ENCODE results near the gene TRPV2.
A peak's percentile ranks its signal among the peaks of the same experiment; 100 is the strongest.

The TRPV2 gene

DNA sequence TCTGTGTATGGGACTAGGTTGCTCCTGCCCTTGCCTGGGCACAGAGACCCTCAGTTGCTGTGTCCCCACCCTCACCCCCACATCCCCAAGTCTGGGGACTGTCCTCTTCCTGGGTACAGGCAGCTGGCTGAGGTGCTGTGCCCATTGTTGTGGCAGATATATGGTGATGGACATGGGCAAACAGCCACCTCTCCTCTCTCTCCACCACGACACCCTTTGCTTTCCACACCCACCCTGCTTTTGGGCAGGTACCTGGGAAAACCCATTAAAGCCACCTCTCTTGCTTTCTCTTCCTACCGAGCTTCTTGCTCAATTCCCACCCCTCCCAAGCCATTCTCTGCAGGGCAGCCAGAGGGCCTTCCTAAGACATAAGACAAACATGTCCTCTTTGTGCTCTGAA is 21.7 kb downstream of the TRPV2 start:
- Histone ChIP-seq H3K23ac (ENCODE audit: low read depth, low read length, poor library complexity) (no peak overlapping the region), H3K4ac (ENCODE audit: low read length) (no peak overlapping the region)
- no CpG with 5 or more reads among the region's 2 CpGs for WGBS, 2 donors (ENCODE audit: extremely low coverage in 2 of 2, insufficient read length in 2 of 2, insufficient replicate concordance in 1 of 2)

DNA sequence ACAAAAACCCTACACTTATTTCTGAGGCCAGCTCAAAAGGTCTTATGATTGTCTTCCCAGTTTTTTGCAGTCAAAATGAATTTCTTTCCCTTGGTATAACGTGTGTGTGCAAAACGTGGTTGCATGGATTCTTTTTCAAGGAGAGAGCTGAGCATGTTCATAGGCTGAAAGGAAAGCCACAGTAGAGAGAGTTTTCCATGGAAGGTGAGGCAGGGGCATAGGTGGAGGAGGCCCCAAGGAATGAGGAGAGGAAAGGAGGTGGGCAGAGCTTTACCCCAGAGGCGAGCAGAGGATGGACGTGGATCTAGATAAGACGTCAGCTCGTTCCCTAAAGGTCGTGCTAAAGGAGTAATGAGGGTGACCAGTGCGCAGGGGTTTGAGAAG is 22.8 kb downstream of the TRPV2 start:
- Histone ChIP-seq H3K9me3 (replicated peaks in 1 of 2; ENCODE audit: control insufficient read depth in 2 of 2, insufficient read depth in 1 of 2, low read depth in 1 of 2, low read length in 2 of 2) (no peaks in the 10 kb centered on the region), H2BK12ac (ENCODE audit: low read length) (no peak overlapping the region), H3K4ac (ENCODE audit: low read length) (peak overlapping the region; percentile 17), H4K8ac (ENCODE audit: low read depth, low read length) (no peak overlapping the region), H3K18ac (ENCODE audit: low read length) (peak overlapping the region; percentile 39), H2BK15ac (ENCODE audit: low read length) (no peak overlapping the region), H2BK120ac (ENCODE audit: low read depth, low read length) (no peak overlapping the region), H3K36me3 (replicated peaks in 1 of 2; ENCODE audit: control insufficient read depth in 2 of 2, insufficient read depth in 2 of 2, low read length in 2 of 2) (peaks cover 26 to 38% of the 10 kb centered on the region in 2 donors), H3K9ac (ENCODE audit: low read depth, low read length, poor library complexity) (no peak overlapping the region), H3K23ac (ENCODE audit: low read depth, low read length, poor library complexity) (no peak overlapping the region), H4K91ac (ENCODE audit: low read depth, low read length, poor library complexity) (no peak overlapping the region), H3K4me2 (ENCODE audit: insufficient read depth, low read length, poor library complexity, severe bottlenecking) (peak overlapping the region; percentile 45), H3K27ac (replicated peaks; ENCODE audit: low read length) (peak overlapping the region; percentile 79), H2AK5ac (ENCODE audit: low read depth, low read length) (no peak overlapping the region), H3K4me3 (ENCODE audit: low read length in 2 of 2) (peak overlapping the region; percentile 44 to 59), H2BK5ac (ENCODE audit: low read length) (no peak overlapping the region), H3K14ac (ENCODE audit: low read length) (no peak overlapping the region), H3K79me1 (ENCODE audit: low read depth, low read length) (peaks cover 13% of the 10 kb centered on the region), H2AFZ (ENCODE audit: low read length) (peak overlapping the region; percentile 46), H3K4me1 (ENCODE audit: control insufficient read depth in 2 of 2, insufficient read depth in 1 of 2, low read depth in 1 of 2, low read length in 2 of 2) (peaks cover 14 to 24% of the 10 kb centered on the region in 2 donors), H3K27me3 (ENCODE audit: control insufficient read depth in 3 of 3, insufficient read depth in 3 of 3, low read depth in 1 of 3, low read length in 3 of 3) (peaks cover 0 to 4% (median 0%) of the 10 kb centered on the region in 3 experiments)
- no peak for DNase-seq (ENCODE audit: low spot score)
- WGBS, 2 donors (ENCODE audit: extremely low coverage in 2 of 2, insufficient read length in 2 of 2, insufficient replicate concordance in 1 of 2) = no CpG with 5 or more reads among the region's 8 CpGs

More for the DNA sequence above, 21.7 kb downstream of the TRPV2 start:
- no peak overlapping the region for H4K8ac ChIP-seq (ENCODE audit: low read depth, low read length)
- peaks cover 0 to 4% (median 0%) of the 10 kb centered on the region in 3 experiments for H3K27me3 ChIP-seq (ENCODE audit: control insufficient read depth in 3 of 3, insufficient read depth in 3 of 3, low read depth in 1 of 3, low read length in 3 of 3)
- peak overlapping the region; percentile 14 for H2BK12ac ChIP-seq (ENCODE audit: low read length)
- H2BK15ac ChIP-seq (ENCODE audit: low read length) = peak overlapping the region; percentile 95
- no peak overlapping the region for H3K27ac ChIP-seq (replicated peaks; ENCODE audit: low read length)
- H2AK5ac ChIP-seq (ENCODE audit: low read depth, low read length) = peak overlapping the region; percentile 64
- no peak overlapping the region for H3K9ac ChIP-seq (ENCODE audit: low read depth, low read length, poor library complexity)
- no peak for DNase-seq (ENCODE audit: low spot score)
- no peak overlapping the region for H2BK120ac ChIP-seq (ENCODE audit: low read depth, low read length)
- H3K4me1 ChIP-seq (ENCODE audit: control insufficient read depth in 2 of 2, insufficient read depth in 1 of 2, low read depth in 1 of 2, low read length in 2 of 2) = peaks cover 14 to 19% of the 10 kb centered on the region in 2 donors
- H3K79me1 ChIP-seq (ENCODE audit: low read depth, low read length) = peaks cover 6% of the 10 kb centered on the region
- H3K9me3 ChIP-seq (replicated peaks in 1 of 2; ENCODE audit: control insufficient read depth in 2 of 2, insufficient read depth in 1 of 2, low read depth in 1 of 2, low read length in 2 of 2) = no peaks in the 10 kb centered on the region
- no peak overlapping the region for H3K18ac ChIP-seq (ENCODE audit: low read length)
- H2BK5ac ChIP-seq (ENCODE audit: low read length) = peak overlapping the region; percentile 29
- H3K36me3 ChIP-seq (replicated peaks in 1 of 2; ENCODE audit: control insufficient read depth in 2 of 2, insufficient read depth in 2 of 2, low read length in 2 of 2) = peaks cover 16 to 27% of the 10 kb centered on the region in 2 donors
- H3K4me2 ChIP-seq (ENCODE audit: insufficient read depth, low read length, poor library complexity, severe bottlenecking) = no peak overlapping the region
- no peak overlapping the region for H2AFZ ChIP-seq (ENCODE audit: low read length)
- H3K4me3 ChIP-seq (ENCODE audit: low read length in 2 of 2) = no peak overlapping the region
- no peak overlapping the region for H3K14ac ChIP-seq (ENCODE audit: low read length)
- peak overlapping the region; percentile 76 for H4K91ac ChIP-seq (ENCODE audit: low read depth, low read length, poor library complexity)

DNA sequence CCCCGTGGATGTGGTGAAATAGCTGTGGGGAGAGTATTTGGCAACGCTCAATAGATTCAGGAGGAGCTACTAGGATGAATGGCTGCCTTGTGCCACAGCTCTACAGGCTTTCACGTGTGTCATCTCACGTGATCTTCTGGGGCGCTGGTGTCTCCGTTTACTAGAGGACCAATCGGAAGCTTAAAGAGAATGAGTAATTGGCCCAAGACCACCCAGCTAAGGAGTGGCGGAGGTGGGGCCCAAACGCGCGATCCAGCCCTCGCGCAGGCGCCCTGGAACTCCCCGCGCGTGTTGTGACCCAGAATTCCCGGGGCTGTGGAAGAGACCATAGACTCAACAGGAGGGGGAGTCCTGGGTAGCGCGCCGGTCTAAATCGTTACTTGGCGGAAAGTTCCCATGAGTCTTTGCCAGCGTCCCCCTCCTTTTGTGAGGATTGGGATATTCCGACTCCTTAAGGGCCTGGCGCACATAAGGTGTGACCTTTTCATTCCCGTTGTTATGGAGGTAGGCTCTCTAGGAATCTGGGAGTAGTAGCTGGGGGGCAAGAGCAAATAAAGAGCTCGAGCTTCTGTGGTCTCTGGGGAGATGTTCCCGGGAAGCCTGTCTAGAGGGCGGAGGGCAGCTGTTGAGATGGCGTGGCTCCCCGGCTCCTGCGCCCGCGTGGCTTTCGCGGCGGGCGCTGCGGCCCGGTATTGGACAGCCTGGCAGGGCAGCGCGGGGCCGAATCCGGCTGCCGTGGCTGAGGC is 23.4 kb downstream of the TRPV2 start:
- Histone ChIP-seq H3K4ac (ENCODE audit: low read length) (no peak overlapping the region), H2BK120ac (ENCODE audit: low read depth, low read length) (no peak overlapping the region), H3K4me1 (ENCODE audit: control insufficient read depth in 2 of 2, insufficient read depth in 1 of 2, low read depth in 1 of 2, low read length in 2 of 2) (peaks cover 14 to 25% of the 10 kb centered on the region in 2 donors), H2BK5ac (ENCODE audit: low read length) (no peak overlapping the region), H4K91ac (ENCODE audit: low read depth, low read length, poor library complexity) (no peak overlapping the region), H3K4me3 (ENCODE audit: low read length in 2 of 2) (peak overlapping the region; percentile 86 to 93), H3K27me3 (ENCODE audit: control insufficient read depth in 3 of 3, insufficient read depth in 3 of 3, low read depth in 1 of 3, low read length in 3 of 3) (peaks cover 0 to 4% (median 0%) of the 10 kb centered on the region in 3 experiments), H2AFZ (ENCODE audit: low read length) (peak overlapping the region; percentile 57), H2AK5ac (ENCODE audit: low read depth, low read length) (peak overlapping the region; percentile 31), H3K4me2 (ENCODE audit: insufficient read depth, low read length, poor library complexity, severe bottlenecking) (peak overlapping the region; percentile 82), H2BK12ac (ENCODE audit: low read length) (no peak overlapping the region), H3K79me1 (ENCODE audit: low read depth, low read length) (peaks cover 13% of the 10 kb centered on the region), H3K9me3 (replicated peaks in 1 of 2; ENCODE audit: control insufficient read depth in 2 of 2, insufficient read depth in 1 of 2, low read depth in 1 of 2, low read length in 2 of 2) (no peaks in the 10 kb centered on the region), H3K18ac (ENCODE audit: low read length) (peak overlapping the region; percentile 91), H3K27ac (replicated peaks; ENCODE audit: low read length) (peak overlapping the region; percentile 79), H2BK15ac (ENCODE audit: low read length) (no peak overlapping the region), H3K36me3 (replicated peaks in 1 of 2; ENCODE audit: control insufficient read depth in 2 of 2, insufficient read depth in 2 of 2, low read length in 2 of 2) (peaks cover 31 to 43% of the 10 kb centered on the region in 2 donors), H4K8ac (ENCODE audit: low read depth, low read length) (no peak overlapping the region), H3K23ac (ENCODE audit: low read depth, low read length, poor library complexity) (peak overlapping the region; percentile 19), H3K9ac (ENCODE audit: low read depth, low read length, poor library complexity) (peak overlapping the region; percentile 74), H3K14ac (ENCODE audit: low read length) (peak overlapping the region; percentile 33)
- no CpG with 5 or more reads among the region's 46 CpGs for WGBS, 2 donors (ENCODE audit: extremely low coverage in 2 of 2, insufficient read length in 2 of 2, insufficient replicate concordance in 1 of 2)
- DNase-seq (ENCODE audit: low spot score) = peak; percentile 99

DNA sequence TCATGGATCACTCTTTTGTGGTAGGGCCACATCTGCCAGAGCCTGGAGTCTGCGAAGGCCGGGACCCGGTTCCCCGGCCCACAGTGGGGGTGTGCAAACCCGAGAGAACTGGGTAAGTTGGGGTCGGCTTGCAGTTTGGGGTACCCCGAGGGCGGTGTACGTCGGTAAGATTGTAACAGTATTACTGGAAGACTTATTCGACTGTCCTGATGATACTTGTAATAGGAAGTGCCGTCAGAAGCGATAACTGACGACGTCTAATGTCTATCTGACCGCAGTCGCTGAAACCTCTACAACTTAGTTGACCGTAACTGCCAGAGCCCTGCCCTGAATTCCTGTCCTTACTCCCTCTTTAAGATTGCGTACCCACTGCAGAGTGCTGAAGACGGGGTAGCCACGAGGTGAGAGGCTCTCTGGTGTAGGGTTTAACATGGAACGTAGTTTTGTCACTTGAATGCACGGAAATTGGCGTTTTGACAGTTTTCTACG is 24.0 kb downstream of the TRPV2 start:
- Histone ChIP-seq H3K4me3 (ENCODE audit: low read length in 2 of 2) (peak overlapping the region; percentile 86 to 93), H3K27ac (replicated peaks; ENCODE audit: low read length) (no peak overlapping the region), H3K14ac (ENCODE audit: low read length) (peak overlapping the region; percentile 33), H2BK12ac (ENCODE audit: low read length) (no peak overlapping the region), H2BK5ac (ENCODE audit: low read length) (no peak overlapping the region), H3K23ac (ENCODE audit: low read depth, low read length, poor library complexity) (peak overlapping the region; percentile 19), H3K4me1 (ENCODE audit: control insufficient read depth in 2 of 2, insufficient read depth in 1 of 2, low read depth in 1 of 2, low read length in 2 of 2) (peaks cover 14 to 25% of the 10 kb centered on the region in 2 donors), H3K79me1 (ENCODE audit: low read depth, low read length) (peaks cover 13% of the 10 kb centered on the region), H2BK120ac (ENCODE audit: low read depth, low read length) (no peak overlapping the region), H2AFZ (ENCODE audit: low read length) (peak overlapping the region; percentile 57), H4K91ac (ENCODE audit: low read depth, low read length, poor library complexity) (no peak overlapping the region), H3K4me2 (ENCODE audit: insufficient read depth, low read length, poor library complexity, severe bottlenecking) (peak overlapping the region; percentile 82), H2AK5ac (ENCODE audit: low read depth, low read length) (peak overlapping the region; percentile 31), H4K8ac (ENCODE audit: low read depth, low read length) (no peak overlapping the region), H3K36me3 (replicated peaks in 1 of 2; ENCODE audit: control insufficient read depth in 2 of 2, insufficient read depth in 2 of 2, low read length in 2 of 2) (peaks cover 38 to 49% of the 10 kb centered on the region in 2 donors), H3K9ac (ENCODE audit: low read depth, low read length, poor library complexity) (peak overlapping the region; percentile 74), H3K18ac (ENCODE audit: low read length) (peak overlapping the region; percentile 91), H3K4ac (ENCODE audit: low read length) (no peak overlapping the region), H3K27me3 (ENCODE audit: control insufficient read depth in 3 of 3, insufficient read depth in 3 of 3, low read depth in 1 of 3, low read length in 3 of 3) (peaks cover 0 to 4% (median 0%) of the 10 kb centered on the region in 3 experiments), H2BK15ac (ENCODE audit: low read length) (no peak overlapping the region), H3K9me3 (replicated peaks in 1 of 2; ENCODE audit: control insufficient read depth in 2 of 2, insufficient read depth in 1 of 2, low read depth in 1 of 2, low read length in 2 of 2) (no peaks in the 10 kb centered on the region)
- no CpG with 5 or more reads among the region's 25 CpGs for WGBS, 2 donors (ENCODE audit: extremely low coverage in 2 of 2, insufficient read length in 2 of 2, insufficient replicate concordance in 1 of 2)
- DNase-seq (ENCODE audit: low spot score) = no peak
